ENCODE data around the gene MMP1.

Gene MMP1

DNA sequence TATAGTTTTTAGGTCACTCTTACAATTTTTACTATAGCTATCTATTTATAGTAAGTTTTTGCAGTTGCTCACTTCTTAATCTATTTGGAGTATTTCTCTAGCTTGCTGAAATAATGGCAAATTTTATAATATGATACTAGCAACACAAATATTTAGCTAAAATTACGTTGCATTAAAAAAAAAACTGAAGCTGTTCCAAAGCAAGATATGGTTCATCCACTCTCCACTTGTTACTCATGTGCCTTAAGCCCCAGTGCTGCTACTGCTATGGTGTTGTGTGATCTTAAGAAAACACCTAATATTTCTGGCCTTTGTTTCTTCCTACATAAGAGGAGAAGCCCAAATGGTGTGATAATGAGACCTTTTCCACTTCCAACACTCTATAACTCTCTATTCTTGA lies 45.0 kb upstream of the MMP1 start:
- Histone ChIP-seq H3K4me2 (ENCODE audit: low read depth, low read length, poor library complexity, severe bottlenecking) (no peak overlapping the region), H3K36me3 (ENCODE audit: low read length) (no peaks in the 10 kb centered on the region), H2AFZ (ENCODE audit: low read depth, low read length, severe bottlenecking) (no peak overlapping the region), H3K79me2 (ENCODE audit: insufficient read depth, low read length) (no peaks in the 10 kb centered on the region), H3K9ac (ENCODE audit: low read length) (no peak overlapping the region), H3K9me3 (ENCODE audit: insufficient read depth, low read length) (no peaks in the 10 kb centered on the region), H4K20me1 (ENCODE audit: low read depth, low read length) (no peaks in the 10 kb centered on the region), H3K9me2 (replicated peaks; ENCODE audit: insufficient read depth, low read length) (no peaks in the 10 kb centered on the region), H3F3A (ENCODE audit: insufficient read depth) (no peaks in the 10 kb centered on the region), H3K4me3 (ENCODE audit: insufficient read depth, low read length, poor library complexity, severe bottlenecking) (no peak overlapping the region), H3K27ac (ENCODE audit: low read depth, low read length) (no peak overlapping the region), H3K27me3 (ENCODE audit: low read length) (no peaks in the 10 kb centered on the region)
- TF ChIP-seq, protein P1, sequence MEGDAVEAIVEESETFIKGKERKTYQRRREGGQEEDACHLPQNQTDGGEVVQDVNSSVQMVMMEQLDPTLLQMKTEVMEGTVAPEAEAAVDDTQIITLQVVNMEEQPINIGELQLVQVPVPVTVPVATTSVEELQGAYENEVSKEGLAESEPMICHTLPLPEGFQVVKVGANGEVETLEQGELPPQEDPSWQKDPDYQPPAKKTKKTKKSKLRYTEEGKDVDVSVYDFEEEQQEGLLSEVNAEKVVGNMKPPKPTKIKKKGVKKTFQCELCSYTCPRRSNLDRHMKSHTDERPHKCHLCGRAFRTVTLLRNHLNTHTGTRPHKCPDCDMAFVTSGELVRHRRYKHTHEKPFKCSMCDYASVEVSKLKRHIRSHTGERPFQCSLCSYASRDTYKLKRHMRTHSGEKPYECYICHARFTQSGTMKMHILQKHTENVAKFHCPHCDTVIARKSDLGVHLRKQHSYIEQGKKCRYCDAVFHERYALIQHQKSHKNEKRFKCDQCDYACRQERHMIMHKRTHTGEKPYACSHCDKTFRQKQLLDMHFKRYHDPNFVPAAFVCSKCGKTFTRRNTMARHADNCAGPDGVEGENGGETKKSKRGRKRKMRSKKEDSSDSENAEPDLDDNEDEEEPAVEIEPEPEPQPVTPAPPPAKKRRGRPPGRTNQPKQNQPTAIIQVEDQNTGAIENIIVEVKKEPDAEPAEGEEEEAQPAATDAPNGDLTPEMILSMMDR (IDR thresholded peaks at IDR 0.05; ENCODE audit: insufficient read depth, low read length, poor library complexity, severe bottlenecking), result no peak
- TF ChIP-seq EZH2phosphoT487 (conservative IDR thresholded peaks at IDR 0.05; ENCODE audit: low read length), result no peak

- Histone ChIP-seq H3K27me3 (ENCODE audit: low read length) (0 out of 2 replicates have a peak, but pooled peaks cover 2% of the 10 kb centered on the region), H3K27ac (ENCODE audit: low read depth, low read length) (no peak overlapping the region), H3K9me3 (ENCODE audit: insufficient read depth, low read length) (no peaks in the 10 kb centered on the region), H3K4me3 (ENCODE audit: insufficient read depth, low read length, poor library complexity, severe bottlenecking) (no peak overlapping the region), H3K9me2 (replicated peaks; ENCODE audit: insufficient read depth, low read length) (no peaks in the 10 kb centered on the region), H3K9ac (ENCODE audit: low read length) (no peak overlapping the region), H3K79me2 (ENCODE audit: insufficient read depth, low read length) (no peaks in the 10 kb centered on the region), H2AFZ (ENCODE audit: low read depth, low read length, severe bottlenecking) (no peak overlapping the region), H3K36me3 (ENCODE audit: low read length) (no peaks in the 10 kb centered on the region), H4K20me1 (ENCODE audit: low read depth, low read length) (no peaks in the 10 kb centered on the region), H3K4me2 (ENCODE audit: low read depth, low read length, poor library complexity, severe bottlenecking) (no peak overlapping the region), H3F3A (ENCODE audit: insufficient read depth) (no peaks in the 10 kb centered on the region)
- TF ChIP-seq, protein P1 (IDR thresholded peaks at IDR 0.05; ENCODE audit: insufficient read depth, low read length, poor library complexity, severe bottlenecking), result no peak
- no peak for TF ChIP-seq EZH2phosphoT487 (conservative IDR thresholded peaks at IDR 0.05; ENCODE audit: low read length)
Measured at GRCh38 chr11:102840018-102840417, 42.1 kb upstream of the MMP1 start.

- Histone ChIP-seq H3K9ac (ENCODE audit: low read length) (no peak overlapping the region), H3K79me2 (ENCODE audit: insufficient read depth, low read length) (no peaks in the 10 kb centered on the region), H3F3A (ENCODE audit: insufficient read depth) (no peaks in the 10 kb centered on the region), H3K36me3 (ENCODE audit: low read length) (no peaks in the 10 kb centered on the region), H3K9me3 (ENCODE audit: insufficient read depth, low read length) (no peaks in the 10 kb centered on the region), H3K9me2 (replicated peaks; ENCODE audit: insufficient read depth, low read length) (no peaks in the 10 kb centered on the region), H2AFZ (ENCODE audit: low read depth, low read length, severe bottlenecking) (no peak overlapping the region), H4K20me1 (ENCODE audit: low read depth, low read length) (no peaks in the 10 kb centered on the region), H3K4me3 (ENCODE audit: insufficient read depth, low read length, poor library complexity, severe bottlenecking) (no peak overlapping the region), H3K27me3 (ENCODE audit: low read length) (0 out of 2 replicates have a peak, but pooled peaks cover 2% of the 10 kb centered on the region), H3K27ac (ENCODE audit: low read depth, low read length) (no peak overlapping the region), H3K4me2 (ENCODE audit: low read depth, low read length, poor library complexity, severe bottlenecking) (no peak overlapping the region)
- TF ChIP-seq, protein P1 (IDR thresholded peaks at IDR 0.05; ENCODE audit: insufficient read depth, low read length, poor library complexity, severe bottlenecking), result no peak
- no peak for TF ChIP-seq EZH2phosphoT487 (conservative IDR thresholded peaks at IDR 0.05; ENCODE audit: low read length)
Measured at GRCh38 chr11:102837646-102838045, 39.7 kb upstream of the MMP1 start.

Data from SU-DHL-6 (cell line).